COLO668 (cell line): ENCODE measurements around the gene NEK7.

Experiments
- DNase-seq: peaks from one replicate; lab custom pipeline; 2025; ENCODE audit not compliant: unreplicated experiment; lab: John Stamatoyannopoulos, UW

NEK7 gene

DNA sequence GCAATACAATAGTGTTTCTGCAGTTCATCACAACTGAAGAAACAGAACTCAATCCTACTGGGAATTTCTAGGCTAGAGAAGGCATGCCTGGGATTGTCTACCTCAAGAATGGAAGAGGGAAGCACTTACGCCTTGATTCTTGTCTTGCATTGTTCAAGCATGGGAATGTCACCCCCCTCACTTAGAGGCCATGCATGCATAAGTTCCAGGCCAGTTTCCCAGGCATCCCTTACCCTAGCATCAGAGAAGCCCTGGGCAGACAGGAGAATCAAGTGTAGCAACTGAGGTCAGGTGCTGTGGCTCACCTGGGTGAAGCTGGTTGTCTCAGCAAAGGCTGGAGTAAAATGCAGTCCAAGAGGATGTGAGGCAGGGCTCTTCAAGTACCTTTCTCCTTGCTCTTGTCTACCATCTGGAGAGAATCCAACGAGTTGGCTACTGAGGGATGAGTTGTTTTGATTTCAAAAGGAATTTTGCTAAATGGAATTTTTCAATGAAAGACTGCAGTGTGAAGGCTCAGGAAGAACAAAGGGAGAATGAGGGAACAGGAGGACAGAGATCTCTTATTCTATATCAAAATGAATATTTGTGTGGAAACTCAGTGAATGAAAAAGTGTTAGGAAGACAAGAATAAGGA is 174.3 kb downstream of the NEK7 start:
- DNase-seq, result no peak

DNA sequence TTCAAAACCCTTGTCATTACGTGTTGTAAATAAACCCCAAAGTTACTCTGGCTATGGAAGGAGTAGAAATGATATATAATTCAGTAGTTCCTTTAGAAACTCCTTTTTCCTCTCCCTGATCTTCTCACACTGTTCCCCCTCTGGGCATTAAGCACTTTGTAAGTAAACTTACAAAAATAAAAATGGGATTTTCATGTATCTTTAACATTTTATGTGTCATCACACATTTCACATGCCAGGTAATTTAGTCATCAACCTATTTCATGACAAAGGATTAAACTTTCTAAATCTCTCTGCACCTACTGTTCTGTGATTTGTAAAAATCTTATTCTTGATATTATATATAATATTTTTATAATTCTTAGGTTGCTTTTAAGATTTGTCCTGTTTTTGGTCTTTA is 176.9 kb downstream of the NEK7 start:
- DNase-seq, result no peak

GRCh38 chr1:198335663-198336062 is 178.9 kb downstream of the NEK7 start:
- DNase-seq, result no peak

- DNase-seq, result no peak
Measured at GRCh38 chr1:198337886-198338285, 181.1 kb downstream of the NEK7 start.

- DNase-seq, result no peak
Measured at GRCh38 chr1:198340139-198340538, 183.3 kb downstream of the NEK7 start.

- no peak for DNase-seq
Measured at GRCh38 chr1:198346178-198346577, 189.4 kb downstream of the NEK7 start.

DNA sequence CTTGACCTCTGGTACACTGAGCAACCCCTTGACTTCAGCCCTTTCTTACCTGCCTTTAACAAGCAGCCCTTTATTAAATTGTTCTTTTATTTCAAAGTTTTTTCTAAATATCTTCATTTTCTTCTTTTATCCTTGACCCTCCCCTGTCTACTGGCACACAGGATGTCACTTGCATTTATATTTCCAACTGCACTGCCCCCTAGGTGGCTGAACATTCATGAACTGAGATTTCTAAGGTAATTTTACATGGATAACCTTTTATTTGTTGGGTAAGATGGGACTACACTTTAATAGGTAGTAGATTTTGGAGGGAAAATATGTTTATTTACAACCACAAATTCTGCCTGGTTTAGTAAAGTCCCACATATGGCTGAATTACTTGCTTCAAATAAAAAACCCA is 193.7 kb downstream of the NEK7 start:
- DNase-seq, result no peak

- no peak for DNase-seq
Measured at GRCh38 chr1:198352975-198353695, 196.3 kb downstream of the NEK7 start.

- DNase-seq, result no peak
Measured at GRCh38 chr1:198357937-198358336, 201.1 kb downstream of the NEK7 start.

GRCh38 chr1:198359024-198359653 is 202.3 kb downstream of the NEK7 start:
- DNase-seq, result no peak

- DNase-seq, result no peak
Measured at GRCh38 chr1:198360208-198360729, 203.5 kb downstream of the NEK7 start.

DNA sequence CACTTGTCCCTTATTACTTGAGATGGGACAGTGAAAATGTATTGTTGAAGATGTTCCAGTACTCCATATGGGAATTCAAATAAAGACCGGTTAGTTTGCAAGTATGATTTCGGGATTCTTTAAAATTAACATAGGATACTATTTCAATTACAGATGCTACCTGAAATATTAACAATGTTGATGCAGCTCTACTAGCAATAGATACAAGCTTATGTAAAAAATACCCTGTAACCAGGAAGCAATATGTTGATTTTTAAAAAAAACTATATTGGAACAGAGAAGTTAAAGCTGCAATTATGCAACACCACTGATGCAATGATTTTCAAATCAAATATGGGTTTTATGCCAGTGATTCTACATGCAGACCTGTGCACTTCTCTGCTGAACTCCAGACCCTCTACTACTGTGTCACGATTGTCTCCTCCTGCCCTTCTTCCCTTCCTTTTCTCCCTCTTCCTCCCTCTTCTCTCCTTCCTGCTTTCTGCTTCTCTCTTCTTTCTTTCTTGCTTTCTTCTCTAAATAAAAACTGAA is 204.5 kb downstream of the NEK7 start:
- no peak for DNase-seq

- DNase-seq, result no peak
Measured at GRCh38 chr1:198363625-198364151, 206.9 kb downstream of the NEK7 start.

DNA sequence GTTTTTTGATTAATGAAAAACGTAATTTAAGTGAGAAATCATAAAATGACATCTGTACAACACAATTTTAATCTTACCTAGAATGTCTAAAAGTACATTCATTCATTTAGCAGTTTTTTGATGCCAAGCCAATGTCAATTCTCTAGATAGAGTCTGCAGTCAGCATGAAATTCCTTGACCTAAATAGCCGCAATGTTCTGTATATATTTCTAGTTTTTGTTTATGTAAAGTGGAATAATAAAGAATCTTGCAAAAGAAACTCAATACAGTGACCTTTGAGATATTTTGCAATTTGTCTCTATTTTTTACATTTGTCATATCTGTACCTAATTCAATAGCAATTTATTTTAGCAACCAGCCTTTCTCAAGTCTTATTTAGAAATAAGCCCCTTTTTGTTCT is 207.7 kb downstream of the NEK7 start:
- no peak for DNase-seq

GRCh38 chr1:198367296-198367695 is 210.5 kb downstream of the NEK7 start:
- DNase-seq, result no peak

GRCh38 chr1:198370996-198371395 is 214.2 kb downstream of the NEK7 start:
- no peak for DNase-seq
